Renal pelvis (tissue), 12 donors: Measurements from ENCODE around the gene RPLP2. TPM values are rescaled to one million over a fixed set of nuclear protein-coding genes. Genes with fewer than 3 reads are reported as not detected.

Experiments used
- DNase-seq: peaks from one replicate; pipeline ENCODE4 v3.0.0-alpha.2; 2013
- long read RNA-seq, 16 experiments: transcript quantifications; one replicate each; lab custom pipeline, GENCODE V29; 2026
- polyA plus RNA-seq, 3 donors: library from polyadenylated mRNA; unstranded; fragments of 120-200 nt; gene quantifications; one replicate each; pipeline ENCODE4 v1.2.1, GENCODE V29; 2013; ENCODE audit not compliant: insufficient read length in 3 of 3

Gene RPLP2
- polyA plus RNA-seq, result 1,000 to 10,000 TPM; 1,087 to 1,248 (median 1,229) TPM
- long read RNA-seq, donor 1, transcript RPLP2-203 (3 exons, 489 nt), result minor isoform, 12 of 1,556 reads
- long read RNA-seq, donor 1, transcript RPLP2-201 (5 exons, 781 nt), result major isoform, 1,255 of 1,556 reads
- long read RNA-seq, donor 1, transcript RPLP2-205 (2 exons, 646 nt), result minor isoform, 16 of 1,556 reads
- long read RNA-seq, donor 1, transcript RPLP2-207 (4 exons, 637 nt), result minor isoform, 141 of 1,556 reads
- long read RNA-seq, donor 1, partial matches to known transcripts, result 74 of 1,556 reads
- long read RNA-seq, donor 1, other reads (novel, unspliced or antisense), result 57 of 1,556 reads
- long read RNA-seq, donor 2, transcript RPLP2-207 (4 exons, 637 nt), result minor isoform, 93 of 1,539 reads
- long read RNA-seq, donor 2, transcript RPLP2-205 (2 exons, 646 nt), result minor isoform, 25 of 1,539 reads
- long read RNA-seq, donor 2, transcript RPLP2-201 (5 exons, 781 nt), result major isoform, 1,254 of 1,539 reads
- long read RNA-seq, donor 2, transcript RPLP2-203 (3 exons, 489 nt), result minor isoform, 11 of 1,539 reads
- long read RNA-seq, donor 2, partial matches to known transcripts, result 86 of 1,539 reads
- long read RNA-seq, donor 2, other reads (novel, unspliced or antisense), result 70 of 1,539 reads
- long read RNA-seq, donor 3, transcript RPLP2-203 (3 exons, 489 nt), result minor isoform, 33 of 1,600 reads
- long read RNA-seq, donor 3, transcript RPLP2-207 (4 exons, 637 nt), result minor isoform, 99 of 1,600 reads
- long read RNA-seq, donor 3, transcript RPLP2-205 (2 exons, 646 nt), result minor isoform, 45 of 1,600 reads
- long read RNA-seq, donor 3, transcript RPLP2-201 (5 exons, 781 nt), result major isoform, 1,284 of 1,600 reads
- long read RNA-seq, donor 3, partial matches to known transcripts, result 76 of 1,600 reads
- long read RNA-seq, donor 3, other reads (novel, unspliced or antisense), result 60 of 1,600 reads
- long read RNA-seq, donor 4, transcript RPLP2-207 (4 exons, 637 nt), result minor isoform, 284 of 2,252 reads
- long read RNA-seq, donor 4, transcript RPLP2-203 (3 exons, 489 nt), result minor isoform, 75 of 2,252 reads
- long read RNA-seq, donor 4, transcript RPLP2-201 (5 exons, 781 nt), result major isoform, 1,612 of 2,252 reads
- long read RNA-seq, donor 4, transcript RPLP2-205 (2 exons, 646 nt), result minor isoform, 75 of 2,252 reads
- long read RNA-seq, donor 4, partial matches to known transcripts, result 112 of 2,252 reads
- long read RNA-seq, donor 4, other reads (novel, unspliced or antisense), result 90 of 2,252 reads
- long read RNA-seq, donor 5, transcript RPLP2-201 (5 exons, 781 nt), result major isoform, 875 of 1,074 reads
- long read RNA-seq, donor 5, transcript RPLP2-207 (4 exons, 637 nt), result minor isoform, 76 of 1,074 reads
- long read RNA-seq, donor 5, transcript RPLP2-205 (2 exons, 646 nt), result minor isoform, 34 of 1,074 reads
- long read RNA-seq, donor 5, transcript RPLP2-203 (3 exons, 489 nt), result minor isoform, 17 of 1,074 reads
- long read RNA-seq, donor 5, partial matches to known transcripts, result 36 of 1,074 reads
- long read RNA-seq, donor 5, other reads (novel, unspliced or antisense), result 34 of 1,074 reads
- long read RNA-seq, donor 6, transcript RPLP2-207 (4 exons, 637 nt), result minor isoform, 133 of 993 reads
- long read RNA-seq, donor 6, transcript RPLP2-203 (3 exons, 489 nt), result minor isoform, 61 of 993 reads
- long read RNA-seq, donor 6, transcript RPLP2-201 (5 exons, 781 nt), result major isoform, 638 of 993 reads
- long read RNA-seq, donor 6, transcript RPLP2-205 (2 exons, 646 nt), result minor isoform, 57 of 993 reads
- long read RNA-seq, donor 6, partial matches to known transcripts, result 81 of 993 reads
- long read RNA-seq, donor 6, other reads (novel, unspliced or antisense), result 21 of 993 reads
- long read RNA-seq, donor 7, transcript RPLP2-203 (3 exons, 489 nt), result minor isoform, 79 of 2,092 reads
- long read RNA-seq, donor 7, transcript RPLP2-205 (2 exons, 646 nt), result minor isoform, 123 of 2,092 reads
- long read RNA-seq, donor 7, transcript RPLP2-207 (4 exons, 637 nt), result minor isoform, 144 of 2,092 reads
- long read RNA-seq, donor 7, transcript RPLP2-201 (5 exons, 781 nt), result major isoform, 1,469 of 2,092 reads
- long read RNA-seq, donor 7, partial matches to known transcripts, result 177 of 2,092 reads
- long read RNA-seq, donor 7, other reads (novel, unspliced or antisense), result 96 of 2,092 reads
- long read RNA-seq, donor 8, transcript RPLP2-203 (3 exons, 489 nt), result minor isoform, 33 of 834 reads
- long read RNA-seq, donor 8, transcript RPLP2-201 (5 exons, 781 nt), result major isoform, 616 of 834 reads
- long read RNA-seq, donor 8, transcript RPLP2-207 (4 exons, 637 nt), result minor isoform, 92 of 834 reads
- long read RNA-seq, donor 8, transcript RPLP2-205 (2 exons, 646 nt), result minor isoform, 27 of 834 reads
- long read RNA-seq, donor 8, partial matches to known transcripts, result 36 of 834 reads
- long read RNA-seq, donor 8, other reads (novel, unspliced or antisense), result 28 of 834 reads
- long read RNA-seq, donor 9, transcript RPLP2-205 (2 exons, 646 nt), result minor isoform, 62 of 1,789 reads
- long read RNA-seq, donor 9, transcript RPLP2-201 (5 exons, 781 nt), result major isoform, 1,324 of 1,789 reads
- long read RNA-seq, donor 9, transcript RPLP2-207 (4 exons, 637 nt), result minor isoform, 189 of 1,789 reads
- long read RNA-seq, donor 9, transcript RPLP2-203 (3 exons, 489 nt), result minor isoform, 65 of 1,789 reads
- long read RNA-seq, donor 9, partial matches to known transcripts, result 79 of 1,789 reads
- long read RNA-seq, donor 9, other reads (novel, unspliced or antisense), result 70 of 1,789 reads
- long read RNA-seq, donor 10, transcript RPLP2-201 (5 exons, 781 nt), result major isoform, 1,086 of 1,391 reads
- long read RNA-seq, donor 10, transcript RPLP2-205 (2 exons, 646 nt), result minor isoform, 60 of 1,391 reads
- long read RNA-seq, donor 10, transcript RPLP2-207 (4 exons, 637 nt), result minor isoform, 99 of 1,391 reads
- long read RNA-seq, donor 10, transcript RPLP2-203 (3 exons, 489 nt), result minor isoform, 22 of 1,391 reads
- long read RNA-seq, donor 10, partial matches to known transcripts, result 87 of 1,391 reads
- long read RNA-seq, donor 10, other reads (novel, unspliced or antisense), result 37 of 1,391 reads
- long read RNA-seq, donor 11, transcript RPLP2-207 (4 exons, 637 nt), result minor isoform, 99 of 1,234 reads
- long read RNA-seq, donor 11, transcript RPLP2-201 (5 exons, 781 nt), result major isoform, 940 of 1,234 reads
- long read RNA-seq, donor 11, transcript RPLP2-205 (2 exons, 646 nt), result minor isoform, 48 of 1,234 reads
- long read RNA-seq, donor 11, transcript RPLP2-203 (3 exons, 489 nt), result minor isoform, 38 of 1,234 reads
- long read RNA-seq, donor 11, partial matches to known transcripts, result 73 of 1,234 reads
- long read RNA-seq, donor 11, other reads (novel, unspliced or antisense), result 35 of 1,234 reads
- long read RNA-seq, donor 12, transcript RPLP2-205 (2 exons, 646 nt), result minor isoform, 59 of 2,391 reads
- long read RNA-seq, donor 12, transcript RPLP2-203 (3 exons, 489 nt), result minor isoform, 59 of 2,391 reads
- long read RNA-seq, donor 12, transcript RPLP2-201 (5 exons, 781 nt), result major isoform, 1,766 of 2,391 reads
- long read RNA-seq, donor 12, transcript RPLP2-207 (4 exons, 637 nt), result minor isoform, 253 of 2,391 reads
- long read RNA-seq, donor 12, partial matches to known transcripts, result 175 of 2,391 reads
- long read RNA-seq, donor 12, other reads (novel, unspliced or antisense), result 79 of 2,391 reads
- long read RNA-seq, donor 13, transcript RPLP2-201 (5 exons, 781 nt), result major isoform, 859 of 1,193 reads
- long read RNA-seq, donor 13, transcript RPLP2-203 (3 exons, 489 nt), result minor isoform, 31 of 1,193 reads
- long read RNA-seq, donor 13, transcript RPLP2-207 (4 exons, 637 nt), result minor isoform, 116 of 1,193 reads
- long read RNA-seq, donor 13, transcript RPLP2-205 (2 exons, 646 nt), result minor isoform, 63 of 1,193 reads
- long read RNA-seq, donor 13, partial matches to known transcripts, result 82 of 1,193 reads
- long read RNA-seq, donor 13, other reads (novel, unspliced or antisense), result 40 of 1,193 reads
- long read RNA-seq, donor 14, result 0 reads
- long read RNA-seq, donor 15, transcript RPLP2-201 (5 exons, 781 nt), result major isoform, 1,283 of 1,778 reads
- long read RNA-seq, donor 15, transcript RPLP2-207 (4 exons, 637 nt), result minor isoform, 176 of 1,778 reads
- long read RNA-seq, donor 15, transcript RPLP2-203 (3 exons, 489 nt), result minor isoform, 47 of 1,778 reads
- long read RNA-seq, donor 15, transcript RPLP2-205 (2 exons, 646 nt), result minor isoform, 78 of 1,778 reads
- long read RNA-seq, donor 15, partial matches to known transcripts, result 129 of 1,778 reads
- long read RNA-seq, donor 15, other reads (novel, unspliced or antisense), result 64 of 1,778 reads
- long read RNA-seq, donor 16, transcript RPLP2-205 (2 exons, 646 nt), result minor isoform, 64 of 1,975 reads
- long read RNA-seq, donor 16, transcript RPLP2-203 (3 exons, 489 nt), result minor isoform, 65 of 1,975 reads
- long read RNA-seq, donor 16, transcript RPLP2-201 (5 exons, 781 nt), result major isoform, 1,500 of 1,975 reads
- long read RNA-seq, donor 16, transcript RPLP2-207 (4 exons, 637 nt), result minor isoform, 157 of 1,975 reads
- long read RNA-seq, donor 16, partial matches to known transcripts, result 107 of 1,975 reads
- long read RNA-seq, donor 16, other reads (novel, unspliced or antisense), result 80 of 1,975 reads

DNA sequence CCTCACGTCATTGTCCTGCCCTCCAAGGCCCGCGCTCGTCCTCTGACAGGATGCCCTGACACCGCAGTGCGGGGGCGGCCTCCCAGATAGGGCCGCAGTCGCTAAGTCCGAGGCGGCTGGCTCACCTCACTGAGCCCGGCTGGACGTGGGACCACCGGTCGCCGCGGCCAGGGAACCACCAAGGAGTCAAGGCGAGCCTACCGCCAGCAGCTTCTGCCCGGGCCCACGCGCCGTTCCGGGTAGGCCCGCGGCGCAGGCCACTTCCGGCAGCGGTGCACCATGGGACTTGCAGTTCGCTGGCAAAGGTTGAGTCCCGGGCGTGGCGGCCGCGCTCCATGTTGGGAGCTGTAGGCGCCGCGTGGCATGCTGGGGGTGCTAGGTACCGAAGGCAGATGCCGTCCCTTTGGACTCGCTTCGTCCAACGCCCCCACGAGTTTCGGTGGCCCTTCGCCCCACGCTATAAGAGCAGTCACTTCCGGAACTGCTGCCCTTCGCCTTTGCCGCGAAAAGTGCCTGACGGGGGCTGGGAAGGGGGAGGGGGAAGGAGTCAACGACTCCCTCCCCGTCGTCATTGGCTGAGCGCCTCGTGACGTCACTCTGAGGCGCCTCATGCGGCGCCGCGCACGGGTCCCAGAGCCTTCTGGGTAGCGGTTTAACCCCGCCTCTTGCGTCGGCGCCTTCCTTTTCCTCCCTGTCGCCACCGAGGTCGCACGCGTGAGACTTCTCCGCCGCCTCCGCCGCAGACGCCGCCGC, at the start of gene RPLP2:
TSS of gene RPLP2 (plus strand) at position 681 of the 753 bp plus-strand sequence. CDS start 268 bp downstream, outside the sequence.
- DNase-seq, result peak; percentile 97

DNA sequence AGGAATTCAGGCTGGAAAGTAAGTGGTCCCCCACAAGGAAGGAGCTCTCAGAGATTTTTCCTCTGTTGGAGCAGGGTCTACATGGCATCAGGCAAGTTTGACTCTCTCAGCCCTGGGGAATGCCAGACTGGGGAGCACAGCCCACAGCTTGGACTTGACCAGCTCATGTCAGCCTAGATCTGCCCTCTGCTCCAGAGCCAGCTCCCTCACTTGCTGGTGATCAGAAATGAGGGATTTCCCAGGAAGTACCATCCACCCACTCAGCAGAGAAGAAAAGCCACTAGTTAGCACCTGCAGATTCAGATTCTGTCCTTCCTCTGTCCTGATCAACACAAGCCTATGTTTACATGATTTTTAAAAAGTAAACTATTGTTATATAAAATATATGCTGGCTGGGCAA, 49.5 kb upstream of the RPLP2 start:
- DNase-seq, result no peak

DNA sequence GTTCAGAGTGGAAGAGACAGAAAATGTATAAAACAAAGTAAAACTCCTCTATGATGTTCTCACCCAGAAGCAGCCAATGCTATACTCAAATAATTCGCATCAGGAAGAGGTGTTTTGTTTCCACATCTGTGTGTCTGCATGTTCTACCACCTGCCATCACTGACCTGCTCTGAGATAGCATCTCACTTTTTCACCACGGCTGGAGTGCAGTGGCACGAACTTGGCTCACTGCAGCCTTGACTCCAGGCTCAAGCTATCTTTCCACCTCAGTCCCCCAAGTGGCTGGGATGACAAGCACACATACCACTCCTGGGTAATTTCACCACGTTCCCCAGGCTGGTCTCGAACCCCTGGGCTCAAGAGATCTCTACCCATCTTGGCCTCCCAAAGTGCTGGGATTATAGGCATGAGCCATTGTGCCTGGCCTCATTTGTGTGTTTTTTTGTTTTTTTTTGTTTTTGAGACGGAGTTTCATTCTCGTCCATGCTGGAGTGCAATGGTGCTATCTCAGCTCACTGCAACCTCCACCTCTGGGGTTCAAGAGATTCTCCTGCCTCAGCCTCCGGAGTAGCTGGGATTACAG, 48.1 kb upstream of the RPLP2 start:
- DNase-seq, result no peak

DNA sequence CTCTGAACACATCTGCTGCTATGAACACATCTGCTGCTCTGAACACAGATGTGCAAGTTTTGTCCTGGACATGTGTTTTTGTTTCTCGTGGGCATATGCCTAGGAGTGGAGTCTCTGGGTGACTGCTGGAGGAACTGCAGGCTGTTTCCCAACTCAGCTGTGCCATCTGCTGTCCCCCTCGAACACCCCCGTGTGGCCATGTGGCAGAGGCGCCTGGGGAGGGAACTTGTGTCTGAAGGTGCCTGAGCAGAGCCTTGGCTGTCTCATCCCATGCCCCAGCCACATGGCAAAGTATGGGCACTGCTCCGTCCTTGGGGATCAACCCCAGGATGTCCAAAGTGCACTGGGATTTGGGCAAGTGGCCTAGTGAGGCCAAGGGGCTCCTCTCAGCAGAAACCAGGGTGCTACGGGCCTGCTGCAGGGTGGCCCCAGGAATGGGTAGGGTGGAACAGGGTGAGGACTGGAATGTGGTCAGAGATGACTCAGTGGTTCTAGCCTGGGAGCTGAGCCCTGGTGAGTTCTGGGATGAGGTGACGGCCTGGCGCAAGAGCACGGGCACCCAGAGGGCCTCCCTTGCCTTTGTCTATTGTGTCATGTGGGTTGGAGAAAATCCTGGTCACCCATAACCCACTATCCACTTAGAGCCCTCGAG, 47.2 kb upstream of the RPLP2 start:
- no peak for DNase-seq

DNA sequence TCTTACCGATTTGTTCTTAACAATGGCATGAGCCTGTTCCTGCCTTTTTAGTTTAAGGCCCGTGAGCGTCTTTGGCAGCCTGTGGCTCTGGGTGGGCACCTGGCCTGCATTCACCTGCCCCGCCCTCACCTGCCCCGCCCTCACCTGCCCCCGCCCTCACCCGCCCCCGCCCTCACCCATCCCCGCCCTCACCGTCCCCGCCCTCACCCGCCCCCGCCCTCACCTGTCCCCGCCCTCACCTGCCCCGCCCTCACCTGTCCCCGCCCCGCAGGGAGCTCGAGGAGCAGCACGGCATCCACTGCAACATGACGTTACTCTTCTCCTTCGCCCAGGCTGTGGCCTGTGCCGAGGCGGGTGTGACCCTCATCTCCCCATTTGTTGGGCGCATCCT, 46.7 kb upstream of the RPLP2 start:
- no peak for DNase-seq

DNA sequence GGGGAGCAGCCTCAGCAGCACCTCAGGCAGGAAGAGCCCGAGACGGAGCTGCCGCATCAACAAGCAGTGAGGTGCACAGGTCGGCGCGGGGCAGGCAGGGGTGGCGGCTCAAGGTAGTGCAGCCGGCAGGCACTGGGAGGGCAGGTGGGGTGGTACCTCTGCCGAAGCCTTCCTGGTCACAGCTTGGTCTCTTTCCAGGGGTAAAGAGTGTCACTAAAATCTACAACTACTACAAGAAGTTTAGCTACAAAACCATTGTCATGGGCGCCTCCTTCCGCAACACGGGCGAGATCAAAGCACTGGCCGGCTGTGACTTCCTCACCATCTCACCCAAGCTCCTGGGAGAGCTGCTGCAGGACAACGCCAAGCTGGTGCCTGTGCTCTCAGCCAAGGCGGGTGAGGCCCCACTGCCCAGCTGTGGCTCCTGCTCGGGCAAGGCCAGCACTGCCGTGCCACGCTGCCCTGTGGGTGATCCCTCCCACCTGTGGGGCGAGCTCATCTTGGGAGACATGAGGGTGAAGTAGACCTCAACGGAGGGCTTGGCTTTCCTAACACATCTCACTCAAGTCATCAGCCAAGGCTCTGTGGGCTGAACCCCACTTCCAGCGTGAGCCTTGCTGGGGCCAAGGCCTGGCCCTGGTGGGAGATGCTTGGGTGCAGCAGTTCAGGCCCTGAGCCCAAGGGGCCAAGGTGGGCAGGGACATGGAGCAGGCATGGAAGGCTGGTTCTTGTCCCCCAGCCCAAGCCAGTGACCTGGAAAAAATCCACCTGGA, 46.0 kb upstream of the RPLP2 start:
- DNase-seq, result no peak

DNA sequence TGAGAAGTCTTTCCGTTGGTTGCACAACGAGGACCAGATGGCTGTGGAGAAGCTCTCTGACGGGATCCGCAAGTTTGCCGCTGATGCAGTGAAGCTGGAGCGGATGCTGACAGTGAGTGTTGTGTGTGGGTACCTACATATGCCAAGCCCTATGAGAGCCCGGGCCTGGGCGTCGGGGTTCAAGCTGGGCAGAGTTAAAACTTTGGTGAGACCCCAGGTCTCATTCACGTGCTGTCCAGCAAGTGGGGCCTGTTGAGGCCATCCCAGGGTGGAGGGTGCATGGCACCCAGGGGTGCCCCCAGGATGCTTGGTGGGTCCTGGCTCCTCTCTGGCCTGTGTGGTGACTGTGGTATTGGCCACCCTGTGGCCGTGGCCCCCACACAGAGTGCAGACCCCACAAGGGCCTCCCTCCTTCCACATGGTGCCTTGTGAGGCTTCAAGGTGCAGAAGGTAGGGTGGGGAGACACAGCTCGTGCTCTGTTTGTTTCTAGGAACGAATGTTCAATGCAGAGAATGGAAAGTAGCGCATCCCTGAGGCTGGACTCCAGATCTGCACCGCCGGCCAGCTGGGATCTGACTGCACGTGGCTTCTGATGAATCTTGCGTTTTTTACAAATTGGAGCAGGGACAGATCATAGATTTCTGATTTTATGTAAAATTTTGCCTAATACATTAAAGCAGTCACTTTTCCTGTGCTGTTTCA, 45.3 kb upstream of the RPLP2 start:
- no peak for DNase-seq

DNA sequence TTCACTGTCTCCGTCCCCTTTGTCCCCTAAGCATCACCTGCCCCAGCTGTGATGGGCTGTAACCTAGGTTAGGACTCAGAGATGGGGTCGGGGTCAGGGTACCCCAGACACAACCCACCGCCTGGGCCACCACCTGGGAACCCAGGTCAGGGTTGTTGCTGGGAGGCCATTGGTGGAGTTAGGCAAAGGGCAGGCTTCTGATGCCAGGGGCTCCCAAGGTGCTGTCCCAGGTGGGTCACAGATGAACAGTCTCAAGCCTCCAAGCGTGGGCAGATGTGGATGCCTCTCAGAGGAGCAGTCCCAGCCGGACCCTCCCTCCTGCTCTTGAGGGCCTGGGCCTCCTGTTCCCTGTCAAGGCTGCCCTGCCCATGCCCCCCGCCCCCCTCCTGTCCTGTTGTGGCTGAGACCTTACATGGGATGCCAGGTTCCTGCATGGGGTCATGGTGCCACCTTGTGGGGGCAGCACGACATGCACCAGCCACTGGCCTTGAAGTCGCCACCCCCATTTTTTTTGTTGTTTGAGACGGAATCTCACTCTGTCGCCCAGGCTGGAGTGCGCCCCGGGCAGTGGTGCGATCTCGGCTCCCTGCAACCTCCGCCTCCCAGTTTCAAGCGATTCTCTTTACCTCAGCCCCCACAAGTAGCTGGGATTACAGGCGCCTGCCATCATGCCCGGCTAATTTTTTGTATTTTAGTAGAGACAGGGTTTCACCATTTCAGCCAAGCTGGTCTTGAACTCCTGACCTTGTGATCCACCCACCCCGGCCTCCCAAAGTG, 44.6 kb upstream of the RPLP2 start:
- peak; percentile 46 for DNase-seq

DNA sequence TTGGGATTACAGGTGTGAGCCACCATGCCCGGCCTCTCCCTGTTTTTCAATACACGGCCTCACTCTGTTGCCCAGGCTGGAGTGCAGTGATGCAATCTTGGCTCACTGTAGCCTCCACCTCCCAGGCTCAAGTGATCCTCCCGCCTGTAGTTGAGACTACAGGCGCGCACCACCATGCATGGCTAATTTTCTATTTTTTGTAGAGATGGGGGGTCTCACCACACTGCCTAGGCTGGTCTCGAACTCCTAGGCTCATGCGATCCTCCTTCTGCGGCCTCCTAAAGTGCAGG, 44.0 kb upstream of the RPLP2 start:
- DNase-seq, result no peak

DNA sequence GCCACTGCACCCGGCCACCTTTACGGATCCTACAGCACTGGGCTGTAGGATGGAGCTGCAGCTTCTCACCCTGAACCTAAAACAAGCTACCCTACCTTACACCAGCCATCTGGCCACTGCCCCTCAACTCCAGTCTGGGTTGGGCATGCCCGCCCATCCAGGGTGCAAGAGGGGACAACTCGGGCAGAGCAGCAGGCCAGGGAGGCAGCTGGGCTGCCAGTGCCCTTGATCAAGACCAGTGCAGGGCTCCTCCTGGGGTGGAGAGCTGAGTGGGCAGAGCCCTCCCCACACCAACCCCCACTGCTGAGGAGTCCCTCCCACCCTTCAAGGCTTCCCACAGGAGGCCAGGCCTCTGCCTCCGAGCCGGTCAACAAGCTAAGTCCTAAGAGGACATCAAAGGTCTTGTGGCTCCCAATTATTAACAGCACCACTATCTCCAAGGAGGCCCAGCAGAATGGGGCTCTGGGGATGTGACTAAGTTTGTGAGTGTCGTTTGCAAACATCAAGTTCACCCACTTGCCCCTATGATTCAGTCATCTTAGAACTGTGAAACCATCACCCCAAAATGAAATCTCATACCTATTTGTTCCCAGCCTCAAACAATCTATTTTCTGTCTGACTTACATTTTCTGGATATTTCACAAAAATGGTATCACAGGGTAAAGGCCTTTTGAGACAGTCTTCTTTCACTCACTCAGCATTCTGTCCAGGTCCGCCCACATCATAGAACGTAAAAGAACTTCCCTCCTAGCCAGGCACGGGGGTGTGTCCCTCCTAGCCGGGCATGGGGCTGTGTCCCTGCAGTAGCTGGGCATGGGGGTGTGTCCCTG, 43.4 kb upstream of the RPLP2 start:
- DNase-seq, result no peak
